WTC11 (cell line): ENCODE results near the gene OGDH.

ENCODE experiments used
- ARID4B ChIP-seq: sonication (generic); formaldehyde crosslinking; IDR thresholded peaks from 2 replicates; pipeline ENCODE4 v1.8.0; 2023; ENCODE audit warnings: missing genetic modification reagents, mild to moderate bottlenecking, borderline replicate concordance
- ATF3 ChIP-seq: sonication (generic); formaldehyde crosslinking; conservative IDR thresholded peaks from 2 replicates; pipeline ENCODE4 v1.8.1; 2022; ENCODE audit warnings: mild to moderate bottlenecking, missing genetic modification reagents
- CREB1 ChIP-seq: sonication (generic); formaldehyde crosslinking; IDR thresholded peaks from 2 replicates; pipeline ENCODE4 v1.8.0; 2023; ENCODE audit warnings: mild to moderate bottlenecking, missing genetic modification reagents
- CREM ChIP-seq: sonication (generic); formaldehyde crosslinking; IDR thresholded peaks from 2 replicates; pipeline ENCODE4 v1.8.1; 2022; ENCODE audit warnings: mild to moderate bottlenecking, missing genetic modification reagents, moderate library complexity
- FOXP1 ChIP-seq: sonication (generic); formaldehyde crosslinking; IDR thresholded peaks from 2 replicates; pipeline ENCODE4 v1.8.0; 2022; ENCODE audit warnings: missing genetic modification reagents, mild to moderate bottlenecking, moderate library complexity, borderline replicate concordance
- NR1H2 ChIP-seq: sonication (generic); formaldehyde crosslinking; IDR thresholded peaks from 2 replicates; pipeline ENCODE4 v1.9.0; 2021; ENCODE audit warnings: mild to moderate bottlenecking, moderate library complexity, missing genetic modification reagents
- PRDM15 ChIP-seq: sonication (generic); formaldehyde crosslinking; IDR thresholded peaks from 2 replicates; pipeline ENCODE4 v1.8.0; 2022; ENCODE audit warnings: missing genetic modification reagents
- SOX15 ChIP-seq: fragments of 250-450 bp; sonication (Bioruptor Pico); IDR thresholded peaks from 2 replicates; pipeline ENCODE4 v1.9.0; 2021; ENCODE audit warnings: mild to moderate bottlenecking
- SP1 ChIP-seq: sonication (generic); formaldehyde crosslinking; conservative IDR thresholded peaks from 2 replicates; pipeline ENCODE4 v1.8.1; 2022; ENCODE audit warnings: missing genetic modification reagents
- ZNF263 ChIP-seq: sonication (generic); formaldehyde crosslinking; IDR thresholded peaks from 2 replicates; pipeline ENCODE4 v1.8.1; 2022; ENCODE audit warnings: low read depth, mild to moderate bottlenecking, moderate library complexity, missing genetic modification reagents
- TF ChIP-seq, protein P1 (sequence below): fragments of 200-600 bp; IDR thresholded peaks from 2 replicates; pipeline ENCODE4 v1.8.0; 2022; ENCODE audit warnings: antibody characterized with exemption

DNA sequence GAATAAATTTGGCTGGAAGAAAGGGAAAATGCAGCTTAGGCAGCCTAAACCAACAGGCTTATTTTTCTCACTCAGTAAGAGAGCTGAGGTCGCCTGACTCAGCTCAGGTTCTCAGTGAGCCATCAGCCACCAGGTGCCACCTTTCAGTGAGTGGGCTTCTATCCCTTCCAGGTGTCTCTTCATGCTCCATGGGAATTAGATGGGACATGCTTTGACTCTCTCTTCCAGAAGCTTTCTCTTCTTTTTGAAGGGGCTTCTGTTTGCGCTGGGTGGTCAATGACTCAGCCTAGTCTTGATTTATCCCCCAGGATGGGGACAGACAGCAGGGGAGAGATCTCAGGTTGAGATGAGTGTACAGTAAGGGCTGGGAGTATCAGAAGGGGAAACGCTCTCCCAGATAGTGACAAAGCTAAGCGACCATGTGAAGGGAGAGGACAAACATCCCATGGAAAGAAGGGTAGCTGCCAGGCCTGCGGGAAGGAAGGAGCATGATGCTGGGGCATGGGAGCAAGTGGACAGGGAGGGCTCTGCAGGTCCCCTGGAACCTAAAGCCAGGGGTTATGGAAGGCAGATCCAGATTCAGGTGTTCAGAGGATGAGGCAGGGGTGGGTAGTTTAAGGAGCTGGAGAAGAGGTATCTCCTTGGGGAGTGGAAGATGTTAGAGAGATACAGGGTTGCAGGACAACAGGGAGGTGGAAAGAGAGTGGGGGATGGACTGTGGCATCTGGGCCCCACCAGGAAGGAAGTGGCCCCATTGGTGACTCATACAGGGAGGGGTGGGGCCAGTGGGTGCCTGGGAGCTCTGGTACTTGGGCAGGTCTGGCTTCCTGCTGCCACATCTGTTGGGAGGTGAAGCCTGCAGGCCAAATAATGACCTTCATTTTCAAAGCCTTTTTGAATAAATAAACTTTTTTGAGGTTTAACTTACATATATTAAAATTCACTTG, 32.5 kb downstream of the OGDH start:
- TF ChIP-seq CREM = no peak
- TF ChIP-seq CREB1 (CRISPR knock-in tag) = no peak
- no peak for TF ChIP-seq SP1 (CRISPR knock-in tag)
- TF ChIP-seq, protein P1, sequence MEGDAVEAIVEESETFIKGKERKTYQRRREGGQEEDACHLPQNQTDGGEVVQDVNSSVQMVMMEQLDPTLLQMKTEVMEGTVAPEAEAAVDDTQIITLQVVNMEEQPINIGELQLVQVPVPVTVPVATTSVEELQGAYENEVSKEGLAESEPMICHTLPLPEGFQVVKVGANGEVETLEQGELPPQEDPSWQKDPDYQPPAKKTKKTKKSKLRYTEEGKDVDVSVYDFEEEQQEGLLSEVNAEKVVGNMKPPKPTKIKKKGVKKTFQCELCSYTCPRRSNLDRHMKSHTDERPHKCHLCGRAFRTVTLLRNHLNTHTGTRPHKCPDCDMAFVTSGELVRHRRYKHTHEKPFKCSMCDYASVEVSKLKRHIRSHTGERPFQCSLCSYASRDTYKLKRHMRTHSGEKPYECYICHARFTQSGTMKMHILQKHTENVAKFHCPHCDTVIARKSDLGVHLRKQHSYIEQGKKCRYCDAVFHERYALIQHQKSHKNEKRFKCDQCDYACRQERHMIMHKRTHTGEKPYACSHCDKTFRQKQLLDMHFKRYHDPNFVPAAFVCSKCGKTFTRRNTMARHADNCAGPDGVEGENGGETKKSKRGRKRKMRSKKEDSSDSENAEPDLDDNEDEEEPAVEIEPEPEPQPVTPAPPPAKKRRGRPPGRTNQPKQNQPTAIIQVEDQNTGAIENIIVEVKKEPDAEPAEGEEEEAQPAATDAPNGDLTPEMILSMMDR = no peak
- TF ChIP-seq ATF3 (CRISPR knock-in tag) = no peak
- TF ChIP-seq NR1H2 (CRISPR knock-in tag) = no peak
- TF ChIP-seq PRDM15 (CRISPR knock-in tag) = no peak
- TF ChIP-seq SOX15 (CRISPR knock-in tag) = no peak
- no peak for TF ChIP-seq FOXP1 (CRISPR knock-in tag)
- TF ChIP-seq ZNF263 = no peak
- TF ChIP-seq ARID4B = no peak
